Adrenal gland (tissue), 5 donors: Measurements from ENCODE around the gene SPON2.

Experiments
- CTCF ChIP-seq, 6 experiments: fragments of 450-650 bp in 4 of 6; fragments of 200-600 bp in 2 of 6; sonication (generic) in 1 of 6; IDR thresholded peaks; 1 replicate in 5 of 6; 2 replicates in 1 of 6; pipeline versions ENCODE4 v1.5.1 to v1.8.0; 2016 to 2021; ENCODE audit warnings: antibody characterized with exemption in 6 of 6, mild to moderate bottlenecking in 2 of 6, moderate library complexity in 1 of 6
- POLR2A ChIP-seq, 2 donors: fragments of 450-650 bp; IDR thresholded peaks; one replicate each; pipeline ENCODE4 v1.6.1; 2017; ENCODE audit warnings: antibody characterized with exemption in 2 of 2, mild to moderate bottlenecking in 2 of 2, moderate library complexity in 1 of 2
- donor health status: DM: no; HTN: no; CAD: no.

GRCh38 chr4:1205586-1206298 is 33.4 kb upstream of the SPON2 start:
- TF ChIP-seq CTCF (IDR thresholded peaks at IDR 0.05) (no peak), POLR2A (IDR thresholded peaks at IDR 0.05) (no peak)
